G401 (cell line): ENCODE measurements around the gene DGKI. TPM values are rescaled to one million over a fixed set of nuclear protein-coding genes. Genes with fewer than 3 reads are reported as not detected.

Experiments
- DNase-seq: peaks from one replicate; pipeline ENCODE4 v3.0.0-alpha.2; 2015; ENCODE audit warnings: low spot score
- in situ Hi-C: cut with HindIII; loops from 2 replicates; pipeline ENCODE4 v1.10.0; 2016; ENCODE audit warnings: low sequenced_read_pairs, mixed read lengths
- total RNA-seq: library from RNA; depleted of rRNA; stranded (reverse); fragments of >200 nt; shearing (Covaris generic); gene quantifications from 2 replicates; pipeline ENCODE4 v1.2.3, GENCODE V29; 2014

Gene DGKI
- total RNA-seq, 1 experiment from 2014 or later = not detected

GRCh38 chr7:137801491-137801890, 45.3 kb downstream of the DGKI start:
- in situ Hi-C loops = no loop called here

DNA sequence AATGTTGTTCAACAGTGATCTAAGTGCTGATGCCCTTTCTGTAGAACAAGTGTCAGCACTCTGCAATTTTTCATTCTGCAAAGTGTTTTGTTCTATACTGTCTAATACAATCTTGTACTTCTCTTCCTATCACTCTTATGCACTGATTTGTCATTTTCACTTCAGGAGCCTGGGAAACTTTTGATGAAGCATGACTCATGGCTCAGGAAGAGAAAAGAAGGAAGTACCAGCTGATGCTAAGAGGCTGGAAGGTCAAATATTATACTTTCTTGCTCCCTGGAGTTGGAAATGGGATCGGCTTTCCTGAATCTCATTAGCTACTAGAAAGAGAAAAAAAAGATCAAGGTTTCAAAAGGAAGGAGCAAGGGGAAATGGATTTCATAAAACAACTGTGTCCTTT, 45.8 kb downstream of the DGKI start:
- DNase-seq = no peak
- in situ Hi-C loops = no loop called here

More at GRCh38 chr7:137801491-137801890, 45.3 kb downstream of the DGKI start:
- DNase-seq = no peak

DNA sequence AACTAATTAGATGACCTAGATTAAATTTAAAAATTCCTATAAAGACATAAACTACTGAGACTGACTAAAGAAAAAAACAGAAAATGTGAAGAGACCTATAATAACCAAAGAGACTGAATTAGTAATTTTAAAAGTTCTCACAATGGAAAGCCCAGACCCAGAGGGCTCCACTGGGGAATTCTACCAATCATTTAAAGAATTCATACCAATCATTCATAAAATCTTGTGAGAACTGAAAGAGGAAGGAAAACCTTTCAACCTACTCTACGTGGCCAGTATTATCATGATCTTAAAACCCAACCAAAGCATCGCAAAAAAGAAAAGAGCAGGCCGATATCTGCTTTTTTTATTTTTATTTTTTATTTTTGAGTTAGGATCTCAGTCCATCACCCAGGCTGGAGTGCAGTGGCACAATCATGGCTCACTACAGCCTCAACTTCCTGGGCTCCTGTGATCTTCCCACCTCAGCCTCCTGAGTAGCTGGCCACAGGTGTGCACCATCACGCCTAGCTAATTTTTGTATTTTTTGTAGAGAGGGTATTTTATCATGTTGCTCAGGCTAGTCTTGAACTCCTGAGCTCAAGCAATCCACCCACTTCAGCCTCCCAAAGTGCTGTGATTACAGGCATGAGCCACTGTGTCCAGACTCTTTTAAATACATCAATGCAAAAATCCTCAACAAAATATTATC, 48.6 kb downstream of the DGKI start:
- DNase-seq = no peak
- in situ Hi-C loops = no loop called here

DNA sequence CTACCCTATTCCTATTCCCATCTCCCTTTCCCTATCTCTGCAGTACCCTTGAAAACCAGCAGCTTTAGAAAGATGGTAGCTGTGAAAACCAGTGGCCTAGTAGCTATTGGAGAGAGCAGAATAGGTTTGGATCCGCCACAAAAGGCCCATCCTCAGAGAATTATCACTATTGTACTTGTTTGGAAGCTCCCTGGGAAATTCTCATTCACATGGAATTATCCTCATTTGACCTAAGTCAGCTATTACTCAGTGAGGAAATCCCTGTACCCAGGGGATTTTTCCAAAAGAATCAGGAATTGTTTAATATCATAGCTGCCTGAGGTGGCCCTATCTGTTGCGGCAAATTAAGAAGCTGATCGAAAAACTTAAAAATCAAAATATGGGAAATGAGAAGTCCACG, 51.6 kb downstream of the DGKI start:
- no peak for DNase-seq

GRCh38 chr7:137791930-137792329, 54.8 kb downstream of the DGKI start:
- DNase-seq = no peak
- in situ Hi-C loops = no loop called here

More for the DNA sequence above, 51.6 kb downstream of the DGKI start:
- in situ Hi-C loops = no loop called here

- in situ Hi-C loops = no loop called here
- no peak for DNase-seq
Measured at GRCh38 chr7:137790828-137791227, 55.9 kb downstream of the DGKI start.

GRCh38 chr7:137789215-137789882, 57.4 kb downstream of the DGKI start:
- in situ Hi-C loops = no loop called here
- DNase-seq = no peak

DNA sequence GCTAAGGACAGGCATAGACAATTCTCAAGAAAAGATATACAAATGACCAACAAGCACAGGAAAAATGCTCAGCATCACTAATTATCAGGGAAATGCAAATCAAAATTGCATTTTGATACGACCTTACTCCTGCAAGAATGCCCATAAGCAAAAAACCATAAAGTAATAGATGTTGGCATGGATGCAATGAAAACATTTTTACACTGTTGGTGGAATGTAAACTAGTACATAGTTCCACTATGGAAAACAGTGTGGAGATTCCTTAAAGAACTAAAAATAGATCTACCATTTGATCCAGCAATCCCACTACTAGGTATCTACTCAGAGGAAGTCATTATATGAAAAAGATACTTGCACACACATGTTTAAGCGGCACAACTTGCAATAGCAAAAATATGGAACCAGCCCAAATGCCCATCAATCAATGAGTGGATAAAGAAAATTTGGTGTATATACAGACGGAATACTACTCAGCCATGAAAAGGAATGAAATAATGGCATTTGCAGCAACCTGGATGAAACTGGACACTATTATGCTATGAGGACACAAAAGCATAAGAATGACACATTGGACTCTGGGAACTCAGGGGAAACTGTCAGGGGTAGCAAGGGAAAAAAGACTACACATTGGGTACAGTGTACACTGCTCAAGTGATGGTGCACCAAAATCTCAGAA, 59.3 kb downstream of the DGKI start:
- in situ Hi-C loops = no loop called here

GRCh38 chr7:137778511-137778910, 68.3 kb downstream of the DGKI start:
- in situ Hi-C loops = no loop called here
- DNase-seq = no peak

More for the DNA sequence above, 59.3 kb downstream of the DGKI start:
- DNase-seq = no peak

- in situ Hi-C loops = no loop called here
- no peak for DNase-seq
Measured at GRCh38 chr7:137774793-137775201, 72.0 kb downstream of the DGKI start.

DNA sequence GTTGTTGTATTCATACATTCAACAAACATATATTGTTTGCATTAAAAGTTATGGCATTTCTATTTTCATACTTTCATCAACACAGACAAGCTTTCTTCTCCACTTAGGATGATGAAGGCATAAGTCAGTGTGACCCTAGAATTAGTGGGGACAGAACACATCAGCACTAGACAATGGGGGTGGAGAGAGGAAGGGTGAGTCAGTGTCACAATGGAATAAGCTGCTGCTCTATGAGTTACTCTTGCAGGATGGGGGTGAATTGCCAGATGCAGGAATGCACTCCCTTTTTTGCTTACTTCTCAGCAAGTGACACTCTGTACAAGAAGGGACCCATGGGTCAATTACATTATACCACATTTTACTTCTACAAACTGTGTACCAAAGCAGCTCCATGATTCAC, 74.0 kb downstream of the DGKI start:
- in situ Hi-C loops = no loop called here
- no peak for DNase-seq

DNA sequence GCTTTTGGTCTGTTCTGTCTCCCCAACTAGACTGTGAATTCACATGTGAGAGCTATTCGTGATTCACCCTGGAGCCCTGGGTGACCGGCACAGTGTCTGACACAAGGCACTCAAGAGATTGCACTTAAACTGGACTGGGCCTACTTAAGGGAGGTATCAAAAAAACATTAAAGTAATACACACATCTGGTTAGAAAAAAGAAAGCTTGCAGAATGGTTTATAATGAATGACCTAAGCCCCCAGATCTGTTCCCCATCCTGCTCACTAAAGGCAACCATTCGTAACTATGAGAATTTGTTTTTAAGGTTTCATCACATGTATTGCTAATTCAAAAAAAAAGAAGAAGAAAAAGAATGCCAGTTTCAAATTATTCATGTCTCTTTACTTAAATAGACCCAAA, 74.5 kb downstream of the DGKI start:
- DNase-seq = no peak
- in situ Hi-C loops = no loop called here

- in situ Hi-C loops = no loop called here
- no peak for DNase-seq
Measured at GRCh38 chr7:137771679-137772078, 75.1 kb downstream of the DGKI start.

DNA sequence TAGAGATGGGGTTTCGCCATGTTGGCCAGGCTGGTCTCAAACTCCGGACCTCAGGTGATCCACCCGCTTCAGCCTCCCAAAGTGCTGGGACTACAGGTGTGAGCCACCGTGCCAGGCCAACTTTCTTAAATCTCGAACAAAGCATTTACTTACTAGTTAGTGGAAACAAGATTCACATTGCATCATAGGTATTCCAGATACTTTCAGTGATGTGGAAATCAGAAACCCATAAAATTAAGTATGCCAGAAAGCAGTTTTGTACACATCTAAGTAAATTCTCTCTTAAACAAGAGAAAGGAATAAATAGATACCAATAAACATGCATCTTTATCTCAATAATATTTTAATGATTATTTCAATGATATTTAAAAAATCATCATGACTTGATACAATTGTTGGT, 75.5 kb downstream of the DGKI start:
- in situ Hi-C loops = no loop called here
- no peak for DNase-seq

- no peak for DNase-seq
- in situ Hi-C loops = no loop called here
Measured at GRCh38 chr7:137768366-137768765, 78.4 kb downstream of the DGKI start.

DNA sequence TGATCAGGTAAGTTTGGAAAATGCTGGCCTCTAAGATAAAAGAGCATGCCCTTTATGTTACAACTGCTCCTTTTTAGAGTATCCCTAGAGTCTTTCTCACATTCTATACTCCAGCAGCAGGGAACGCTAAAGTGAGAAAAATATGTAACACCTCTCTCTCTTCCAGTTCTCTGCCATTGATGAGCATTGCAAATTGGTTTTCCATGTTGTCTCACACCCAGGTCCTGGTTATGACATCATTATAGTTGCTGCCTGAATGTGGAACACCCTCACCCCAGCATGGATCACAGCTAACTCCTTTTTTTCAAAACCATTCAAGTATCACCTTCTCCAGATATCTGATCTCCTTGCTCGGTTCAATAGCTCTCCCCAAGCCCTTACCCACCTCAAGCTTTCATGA, 84.4 kb downstream of the DGKI start:
- in situ Hi-C loops = no loop called here
- no peak for DNase-seq

GRCh38 chr7:137760111-137760510, 86.7 kb downstream of the DGKI start:
- peak; percentile 91 for DNase-seq
- in situ Hi-C loops = no loop called here

GRCh38 chr7:137757146-137757925, 89.4 kb downstream of the DGKI start:
- no peak for DNase-seq
- in situ Hi-C loops = no loop called here

DNA sequence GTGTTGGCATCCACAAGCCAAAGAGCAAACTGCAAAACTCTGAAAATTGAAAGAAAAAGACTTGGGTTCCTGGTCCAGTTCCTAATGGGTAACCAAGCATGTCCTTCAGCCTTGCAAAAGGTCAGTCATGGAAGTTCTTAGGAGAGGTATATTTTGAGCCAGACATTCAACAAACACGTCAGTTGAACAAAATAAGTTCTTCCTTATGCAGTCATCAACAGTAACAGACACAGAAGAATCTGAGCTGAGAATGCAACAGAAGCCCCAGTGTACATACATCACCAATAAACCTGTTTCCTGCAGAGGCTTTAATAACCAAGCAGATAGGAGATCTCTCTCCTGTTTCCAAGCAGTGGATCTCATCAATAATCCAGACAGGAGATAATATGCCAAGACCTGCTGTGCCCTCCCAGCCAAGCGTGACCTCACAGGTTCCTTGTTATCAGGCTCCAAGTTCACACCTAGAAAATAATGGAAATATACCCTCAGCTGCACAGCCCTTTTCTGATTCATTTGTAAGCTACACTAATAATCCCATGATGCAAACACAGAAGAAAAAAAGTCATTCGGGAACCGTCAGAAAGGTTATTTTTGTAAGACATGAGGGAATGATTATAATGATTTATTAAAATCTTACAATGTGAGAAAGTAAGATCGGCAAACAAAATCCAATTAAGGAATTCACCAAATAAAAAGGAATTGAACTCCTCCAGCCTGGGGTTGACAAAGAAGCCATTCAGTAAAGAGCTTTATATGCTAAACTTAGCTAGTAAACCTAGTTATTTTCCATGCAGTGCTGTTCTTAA, 90.7 kb downstream of the DGKI start:
- DNase-seq = no peak
- in situ Hi-C loops = no loop called here
